ENCODE data around the gene BCR. TPM values are rescaled to one million over a fixed set of nuclear protein-coding genes. Genes with fewer than 3 reads are reported as not detected.

The BCR gene
- total RNA-seq, 2 donors from 2014 or later: 102 to 172 TPM

GRCh38 chr22:23356094-23356493, 175.8 kb downstream of the BCR start:
- H3K4me3 Mint-ChIP-seq: no peak overlapping the region
- Histone ChIP-seq H3K4me1 (ENCODE audit: control insufficient read depth, insufficient read depth, low read length) (no peaks in the 10 kb centered on the region), H3K9me3 (ENCODE audit: control insufficient read depth, low read length) (no peaks in the 10 kb centered on the region), H3K36me3 (ENCODE audit: control insufficient read depth, insufficient read depth, low read length) (no peaks in the 10 kb centered on the region), H3K4me3 (ENCODE audit: low read length) (no peak overlapping the region), H3K27me3 (ENCODE audit: control insufficient read depth, insufficient read depth, low read length, poor library complexity, severe bottlenecking) (peaks cover 44% of the 10 kb centered on the region), H3K9ac (ENCODE audit: extremely low read depth, low read length, poor library complexity, severe bottlenecking) (no peak overlapping the region), H3K27ac (ENCODE audit: low read depth, low read length) (no peak overlapping the region)
- H3K9me3 Mint-ChIP-seq: no peaks in the 10 kb centered on the region
- TF ChIP-seq, protein P1, sequence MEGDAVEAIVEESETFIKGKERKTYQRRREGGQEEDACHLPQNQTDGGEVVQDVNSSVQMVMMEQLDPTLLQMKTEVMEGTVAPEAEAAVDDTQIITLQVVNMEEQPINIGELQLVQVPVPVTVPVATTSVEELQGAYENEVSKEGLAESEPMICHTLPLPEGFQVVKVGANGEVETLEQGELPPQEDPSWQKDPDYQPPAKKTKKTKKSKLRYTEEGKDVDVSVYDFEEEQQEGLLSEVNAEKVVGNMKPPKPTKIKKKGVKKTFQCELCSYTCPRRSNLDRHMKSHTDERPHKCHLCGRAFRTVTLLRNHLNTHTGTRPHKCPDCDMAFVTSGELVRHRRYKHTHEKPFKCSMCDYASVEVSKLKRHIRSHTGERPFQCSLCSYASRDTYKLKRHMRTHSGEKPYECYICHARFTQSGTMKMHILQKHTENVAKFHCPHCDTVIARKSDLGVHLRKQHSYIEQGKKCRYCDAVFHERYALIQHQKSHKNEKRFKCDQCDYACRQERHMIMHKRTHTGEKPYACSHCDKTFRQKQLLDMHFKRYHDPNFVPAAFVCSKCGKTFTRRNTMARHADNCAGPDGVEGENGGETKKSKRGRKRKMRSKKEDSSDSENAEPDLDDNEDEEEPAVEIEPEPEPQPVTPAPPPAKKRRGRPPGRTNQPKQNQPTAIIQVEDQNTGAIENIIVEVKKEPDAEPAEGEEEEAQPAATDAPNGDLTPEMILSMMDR (conservative IDR thresholded peaks at IDR 0.05): no peak
- no peak overlapping the region for H3K27ac Mint-ChIP-seq
- no peak for DNase-seq
- 86 to 89% methylated on average over 4 of the region's 4 CpGs for WGBS, 2 experiments (ENCODE audit: insufficient coverage in 1 of 2, insufficient read length in 1 of 2)
- H3K27me3 Mint-ChIP-seq (ENCODE audit: insufficient read depth): peaks cover 96% of the 10 kb centered on the region
- no peaks in the 10 kb centered on the region for H3K36me3 Mint-ChIP-seq (ENCODE audit: low read depth)
- no peaks in the 10 kb centered on the region for H3K4me1 Mint-ChIP-seq

DNA sequence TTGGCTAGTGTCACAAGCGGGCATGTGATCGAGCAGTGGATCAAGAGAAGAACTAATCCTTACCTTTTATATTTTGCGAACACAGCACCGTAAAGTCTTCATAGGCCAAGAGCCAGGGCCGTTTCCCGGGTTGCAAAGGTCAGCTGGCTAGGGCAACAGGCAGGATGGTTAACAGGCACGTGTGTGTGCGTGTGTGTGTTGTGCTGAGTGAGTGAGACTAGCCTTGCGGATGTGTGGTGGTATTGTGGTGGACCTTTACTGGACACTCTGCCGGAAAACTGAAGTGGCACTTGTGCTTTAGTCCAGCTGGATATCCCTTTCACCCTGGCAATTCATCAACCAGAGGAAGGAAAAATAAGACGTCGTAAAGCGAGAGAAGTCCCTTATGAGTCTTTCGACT, 176.7 kb downstream of the BCR start:
- no peak overlapping the region for H3K27ac ChIP-seq (ENCODE audit: low read depth, low read length)
- Mint-ChIP-seq H3K4me3 (no peak overlapping the region), H3K27ac (no peak overlapping the region), H3K27me3 (ENCODE audit: insufficient read depth) (peaks cover 99% of the 10 kb centered on the region), H3K36me3 (ENCODE audit: low read depth) (no peaks in the 10 kb centered on the region), H3K9me3 (no peaks in the 10 kb centered on the region), H3K4me1 (no peaks in the 10 kb centered on the region)
- peaks cover 52% of the 10 kb centered on the region for H3K27me3 ChIP-seq (ENCODE audit: control insufficient read depth, insufficient read depth, low read length, poor library complexity, severe bottlenecking)
- TF ChIP-seq, protein P1 (conservative IDR thresholded peaks at IDR 0.05): no peak
- H3K9me3 ChIP-seq (ENCODE audit: control insufficient read depth, low read length): no peaks in the 10 kb centered on the region
- DNase-seq: no peak
- 80 to 87% methylated on average over 5 to 14 of the region's 14 CpGs for WGBS, 2 experiments (ENCODE audit: insufficient coverage in 1 of 2, insufficient read length in 1 of 2)
- H3K9ac ChIP-seq (ENCODE audit: extremely low read depth, low read length, poor library complexity, severe bottlenecking): no peak overlapping the region
- H3K4me3 ChIP-seq (ENCODE audit: low read length): no peak overlapping the region
- no peaks in the 10 kb centered on the region for H3K36me3 ChIP-seq (ENCODE audit: control insufficient read depth, insufficient read depth, low read length)
- H3K4me1 ChIP-seq (ENCODE audit: control insufficient read depth, insufficient read depth, low read length): no peaks in the 10 kb centered on the region

- H3K27me3 ChIP-seq (ENCODE audit: control insufficient read depth, insufficient read depth, low read length, poor library complexity, severe bottlenecking): peaks cover 47% of the 10 kb centered on the region
- H3K27ac Mint-ChIP-seq: no peak overlapping the region
- WGBS, 2 experiments (ENCODE audit: insufficient coverage in 1 of 2, insufficient read length in 1 of 2): 63 to 69% methylated on average over 4 to 5 of the region's 5 CpGs
- H3K4me3 ChIP-seq (ENCODE audit: low read length): no peak overlapping the region
- H3K27ac ChIP-seq (ENCODE audit: low read depth, low read length): no peak overlapping the region
- H3K27me3 Mint-ChIP-seq (ENCODE audit: insufficient read depth): peaks cover 98% of the 10 kb centered on the region
- H3K36me3 ChIP-seq (ENCODE audit: control insufficient read depth, insufficient read depth, low read length): no peaks in the 10 kb centered on the region
- no peaks in the 10 kb centered on the region for H3K9me3 ChIP-seq (ENCODE audit: control insufficient read depth, low read length)
- H3K4me3 Mint-ChIP-seq: no peak overlapping the region
- TF ChIP-seq, protein P1 (conservative IDR thresholded peaks at IDR 0.05): no peak
- no peak for DNase-seq
- H3K4me1 Mint-ChIP-seq: peaks cover 5% of the 10 kb centered on the region
- H3K36me3 Mint-ChIP-seq (ENCODE audit: low read depth): no peaks in the 10 kb centered on the region
- H3K9ac ChIP-seq (ENCODE audit: extremely low read depth, low read length, poor library complexity, severe bottlenecking): no peak overlapping the region
- peaks cover 3% of the 10 kb centered on the region for H3K9me3 Mint-ChIP-seq
- no peaks in the 10 kb centered on the region for H3K4me1 ChIP-seq (ENCODE audit: control insufficient read depth, insufficient read depth, low read length)
These were observed 179.3 kb downstream of the BCR start for GRCh38 chr22:23359583-23360123.
